ENCODE measurements around the gene SYNPO2.
"Not testable (repeated sequence)": the region's sequence is repeated elsewhere in the genome, so short reads cannot be mapped to it uniquely, and the experiment has no call there.

The SYNPO2 gene

DNA sequence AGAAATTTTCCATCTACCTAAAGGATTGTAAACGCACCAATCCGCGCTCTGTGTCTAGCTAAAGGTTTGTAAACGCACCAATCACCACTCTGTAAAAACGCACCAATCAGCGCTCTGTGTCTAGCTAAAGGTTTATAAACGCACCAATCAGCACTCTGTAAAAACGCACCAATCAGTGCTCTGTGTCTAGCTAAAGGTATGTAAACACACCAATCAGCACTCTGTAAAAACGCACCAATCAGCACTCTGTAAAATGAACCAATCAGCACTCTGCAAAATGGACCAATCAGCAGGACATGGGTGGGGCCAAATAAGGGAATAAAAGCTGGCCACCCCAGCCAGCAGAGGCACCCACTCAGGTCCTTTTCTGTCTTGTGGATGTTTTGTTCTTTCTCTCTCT lies 10.1 kb upstream of the SYNPO2 start:
- in situ Hi-C loops (cut with HindIII; ENCODE audit: low sequenced_read_pairs) = not testable (repeated sequence)

DNA sequence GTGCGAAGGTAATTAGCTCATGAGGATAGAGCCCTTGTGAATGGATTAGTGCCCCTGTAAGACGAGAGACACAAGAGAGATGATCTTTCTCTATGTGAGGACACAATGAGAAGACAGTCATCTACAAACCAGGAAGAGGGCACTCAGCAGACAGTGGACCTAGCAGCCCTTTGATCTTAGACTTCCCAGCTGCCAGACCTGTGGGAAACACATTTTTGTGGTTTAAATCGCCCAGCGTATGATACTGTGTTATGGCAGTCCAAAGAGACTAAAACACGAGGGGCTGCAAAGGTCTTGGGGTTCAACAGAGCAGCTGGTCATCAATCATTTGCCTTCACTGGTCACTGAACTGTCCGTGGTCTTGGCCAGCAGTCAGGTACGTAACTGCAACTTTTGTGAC lies 9.2 kb upstream of the SYNPO2 start:
- in situ Hi-C loops (cut with HindIII; ENCODE audit: low sequenced_read_pairs) = no loop called here

DNA sequence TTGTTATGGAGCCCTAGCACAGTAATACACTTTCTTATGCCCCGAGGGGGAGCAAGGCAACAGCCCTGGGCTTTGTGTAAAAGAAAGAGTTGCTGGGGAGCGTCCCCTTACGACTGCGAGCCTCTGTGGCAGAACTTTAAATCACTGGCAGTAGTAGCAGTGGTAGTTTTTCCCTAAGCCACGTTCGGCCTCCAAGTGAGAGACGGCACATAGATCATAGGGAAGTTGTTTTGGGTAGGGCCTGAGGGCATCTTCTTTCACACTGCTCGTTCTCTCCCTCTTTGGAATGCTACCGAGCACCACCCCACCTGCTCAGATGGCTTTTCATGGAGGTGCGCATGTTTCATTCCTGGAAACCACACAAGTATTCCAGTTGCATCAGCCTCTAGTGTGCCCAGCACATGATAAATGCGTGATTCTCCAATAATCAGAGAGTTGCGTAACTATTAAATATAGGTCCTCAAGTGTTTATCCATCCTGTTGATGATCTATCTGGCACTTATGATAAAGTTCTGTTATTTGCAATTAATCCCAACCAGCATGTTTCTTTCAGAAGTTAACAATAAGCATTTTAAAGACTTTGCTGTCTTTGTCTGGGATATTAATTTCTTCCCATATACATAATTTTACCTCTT lies 7.0 kb upstream of the SYNPO2 start:
- in situ Hi-C loops (cut with HindIII; ENCODE audit: low sequenced_read_pairs) = no loop called here

DNA sequence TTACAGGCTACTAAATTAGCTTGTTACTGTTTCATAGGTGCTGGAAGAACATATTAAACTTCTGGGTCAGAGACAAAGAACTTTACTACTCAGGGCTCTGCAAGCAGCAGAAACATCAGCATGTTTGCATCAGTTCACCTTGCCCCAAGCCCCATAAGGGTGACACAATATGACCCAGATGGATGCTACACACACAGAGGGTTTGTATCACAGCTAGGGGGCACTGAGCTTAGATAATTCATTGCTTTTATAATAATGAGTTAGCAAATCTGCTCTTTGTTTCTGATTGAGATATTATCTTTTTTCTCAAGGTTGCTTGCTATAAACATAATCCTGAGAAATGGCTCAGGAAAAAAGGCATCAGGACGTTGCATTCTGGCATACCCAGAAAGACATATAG lies 4.8 kb upstream of the SYNPO2 start:
- in situ Hi-C loops (cut with HindIII; ENCODE audit: low sequenced_read_pairs) = no loop called here

DNA sequence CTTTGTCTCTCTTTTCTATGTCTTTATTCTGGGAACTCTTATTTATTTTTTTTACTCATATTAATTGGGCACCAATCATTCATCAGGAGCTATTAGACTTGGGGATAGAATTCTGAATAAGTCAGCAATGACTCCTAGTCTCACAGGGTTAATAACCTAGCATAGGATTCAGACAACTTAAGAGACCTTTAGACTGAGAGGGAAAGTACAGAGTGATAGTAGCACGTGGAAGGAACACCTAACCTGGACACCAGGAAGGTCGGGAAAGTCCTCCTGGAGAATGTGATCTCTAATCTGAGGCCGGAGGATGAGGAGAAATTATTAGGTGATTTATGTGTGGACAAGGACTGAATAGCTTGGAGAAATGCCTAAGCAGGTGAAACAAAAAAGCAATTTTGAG lies 3.9 kb upstream of the SYNPO2 start:
- in situ Hi-C loops (cut with HindIII; ENCODE audit: low sequenced_read_pairs) = no loop called here

DNA sequence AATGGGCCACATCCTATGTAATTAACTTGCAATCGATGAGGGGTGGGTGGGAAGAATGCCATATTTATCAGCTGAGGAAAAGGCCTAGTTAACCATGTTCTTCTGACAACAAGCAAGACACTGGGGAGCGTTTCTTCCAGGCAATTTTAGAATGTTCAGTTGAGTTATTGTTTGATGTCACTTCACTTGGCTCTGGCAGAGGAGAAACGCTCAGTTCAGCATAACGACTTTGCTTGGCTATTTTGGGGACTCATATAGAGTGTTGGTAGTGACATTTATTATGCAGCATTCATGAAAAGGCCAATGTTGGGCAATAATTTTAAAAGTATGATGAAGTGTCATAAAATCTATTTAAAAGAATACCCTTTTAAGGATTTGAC lies 648 bp downstream of the SYNPO2 start:
- in situ Hi-C loops (cut with HindIII; ENCODE audit: low sequenced_read_pairs) = no loop called here

DNA sequence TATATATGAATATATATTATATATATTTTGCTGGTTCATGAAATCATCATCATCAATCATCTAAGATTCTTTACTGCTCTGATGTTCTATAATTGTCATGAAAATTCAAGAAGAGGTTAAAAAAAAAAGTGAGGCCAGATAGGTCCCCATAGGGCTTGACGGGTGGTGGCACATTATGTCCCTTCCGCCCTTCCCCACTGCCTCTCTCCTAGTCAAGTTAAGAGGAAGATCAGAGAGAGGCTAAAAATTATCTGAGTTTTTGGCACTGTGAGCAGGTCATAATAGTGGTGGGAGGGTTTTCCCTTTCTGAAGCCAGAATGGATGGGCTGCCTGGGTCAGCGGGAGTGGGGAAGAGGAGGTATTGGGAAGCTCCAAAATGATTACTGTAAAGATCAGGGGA lies 5.4 kb downstream of the SYNPO2 start:
- in situ Hi-C loops (cut with HindIII; ENCODE audit: low sequenced_read_pairs) = no loop called here

DNA sequence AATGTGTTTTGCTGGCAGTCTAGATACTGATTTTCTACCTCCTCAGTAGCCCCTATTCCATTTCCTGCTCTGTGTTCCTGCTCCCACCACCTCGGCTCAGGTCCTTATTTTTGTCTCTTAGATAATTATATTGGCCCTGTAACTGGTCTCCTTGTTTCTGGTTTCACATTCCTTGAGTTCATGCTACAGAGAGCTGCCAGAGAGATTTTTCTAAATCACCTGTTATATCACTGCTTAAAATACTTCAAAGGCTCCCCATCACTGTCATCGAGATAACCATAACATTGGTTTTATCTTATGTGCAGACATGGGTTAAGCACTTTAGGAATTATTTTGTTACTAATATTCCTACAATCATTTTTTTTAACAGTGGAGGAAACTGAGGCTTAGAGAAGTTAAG lies 9.6 kb downstream of the SYNPO2 start:
- in situ Hi-C loops (cut with HindIII; ENCODE audit: low sequenced_read_pairs) = no loop called here

DNA sequence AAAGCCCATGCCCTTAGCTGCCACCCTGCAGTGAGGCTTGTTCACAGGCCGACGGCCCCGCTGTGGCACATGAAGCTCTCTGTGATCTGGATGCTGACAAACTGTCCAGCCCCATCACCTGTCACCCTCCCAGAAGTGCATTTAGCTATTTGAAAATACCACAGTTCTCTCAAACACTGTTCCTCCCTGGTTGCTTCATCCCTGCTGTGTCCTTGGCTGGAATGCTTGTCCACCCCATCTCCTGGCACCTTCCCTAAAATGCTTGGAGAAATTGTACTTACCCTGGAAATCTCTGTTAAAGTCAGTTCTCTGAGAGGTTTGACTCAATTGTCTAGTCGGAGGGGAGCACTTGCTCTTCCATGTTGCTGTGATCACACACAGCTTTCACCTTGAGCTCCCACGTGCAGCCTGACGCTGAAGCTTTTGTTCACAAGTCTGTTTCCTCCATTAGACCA lies 10.1 kb downstream of the SYNPO2 start:
- in situ Hi-C loops (cut with HindIII; ENCODE audit: low sequenced_read_pairs) = no loop called here

DNA sequence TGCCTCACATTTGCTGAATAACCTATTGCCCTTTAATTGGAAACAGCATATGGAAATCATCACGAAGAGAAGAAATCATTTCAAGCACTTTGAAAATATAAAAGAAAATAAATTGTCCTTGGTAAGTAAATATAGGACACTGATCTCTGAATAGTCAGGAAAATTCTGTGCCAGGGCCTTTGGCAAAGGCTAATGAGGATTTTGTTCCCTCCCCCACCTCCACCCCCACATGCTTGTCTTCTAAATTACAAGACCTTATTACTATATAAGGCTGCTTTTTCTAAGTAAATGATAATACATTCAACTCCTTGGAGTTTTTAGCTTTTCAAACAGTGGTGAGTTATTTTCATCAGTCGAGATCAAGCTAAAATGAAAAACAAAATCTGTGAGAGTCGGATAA lies 15.8 kb downstream of the SYNPO2 start:
- in situ Hi-C loops (cut with HindIII; ENCODE audit: low sequenced_read_pairs) = no loop called here

DNA sequence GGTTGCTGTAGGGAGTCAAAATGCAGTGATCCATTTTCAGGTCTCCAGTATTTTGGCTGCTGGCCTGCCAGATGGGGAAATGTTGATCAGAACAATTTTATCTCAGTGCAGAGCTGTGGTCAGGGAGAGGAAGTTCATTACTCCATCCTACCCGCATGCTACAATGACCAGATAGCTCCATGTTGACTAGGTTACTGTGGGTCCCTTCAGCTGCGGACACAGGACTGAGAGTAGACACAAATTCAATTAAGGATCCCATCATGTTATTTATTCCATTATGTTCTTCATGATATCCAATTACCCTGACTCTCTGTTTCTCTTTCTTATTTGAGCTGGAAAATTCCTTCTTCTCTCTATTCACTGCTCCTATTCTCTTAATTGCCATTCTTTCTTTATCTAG lies 16.3 kb downstream of the SYNPO2 start:
- in situ Hi-C loops (cut with HindIII; ENCODE audit: low sequenced_read_pairs) = no loop called here

DNA sequence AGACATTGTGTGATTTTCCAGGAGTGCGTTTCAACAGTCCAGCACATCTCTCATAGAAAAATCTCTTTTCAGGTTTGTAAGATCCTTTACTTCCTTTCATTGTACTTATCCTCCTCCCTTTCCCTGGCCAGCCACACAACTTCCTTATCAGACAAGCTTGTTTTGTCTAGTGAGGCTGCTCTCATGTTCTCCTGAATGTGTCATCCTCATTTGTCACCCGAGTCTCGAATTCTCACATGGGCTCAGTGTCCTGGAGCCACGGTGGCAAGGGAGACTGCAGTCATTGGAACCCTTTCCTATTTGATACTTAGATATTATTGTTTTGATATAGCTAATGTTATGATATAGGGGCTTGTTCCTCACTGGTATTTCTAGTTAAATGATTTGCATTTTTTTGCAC lies 16.9 kb downstream of the SYNPO2 start:
- in situ Hi-C loops (cut with HindIII; ENCODE audit: low sequenced_read_pairs) = no loop called here

DNA sequence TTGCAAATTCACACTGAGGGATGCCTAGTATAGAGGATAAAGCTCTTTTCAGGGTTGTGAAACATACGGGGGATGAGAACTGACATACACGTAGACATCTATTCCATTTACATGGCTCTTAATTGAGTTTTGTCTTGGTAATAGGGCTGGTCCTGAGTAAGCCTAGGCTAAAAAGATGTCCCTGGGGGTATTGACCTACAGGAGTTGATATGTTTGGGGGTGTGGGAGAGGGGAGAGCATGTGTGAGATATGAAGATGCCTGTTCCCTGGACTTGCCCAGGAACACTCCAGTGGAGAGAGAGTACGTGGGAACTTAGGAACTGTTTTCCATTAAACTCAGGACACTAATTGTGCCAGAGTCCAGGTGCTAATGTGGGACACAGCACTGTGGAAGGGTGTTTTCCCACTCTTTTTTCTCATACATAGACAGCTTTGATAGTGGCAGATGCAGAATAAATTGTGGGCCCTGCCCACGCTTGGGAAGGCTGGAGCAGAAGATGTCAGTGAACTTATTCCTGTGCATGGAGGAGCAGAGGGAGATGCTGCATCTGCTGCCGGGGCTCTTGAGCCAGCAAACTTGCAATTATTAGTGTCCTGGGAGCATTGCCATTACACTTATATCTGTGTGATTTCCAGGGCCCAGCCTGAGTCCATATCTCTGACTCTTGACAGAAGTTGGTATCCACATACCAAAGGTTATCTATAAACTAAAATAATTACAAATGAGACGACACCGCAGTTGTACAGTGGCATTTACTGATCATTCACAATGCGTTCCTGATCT lies 20.7 kb downstream of the SYNPO2 start:
- in situ Hi-C loops (cut with HindIII; ENCODE audit: low sequenced_read_pairs) = no loop called here

DNA sequence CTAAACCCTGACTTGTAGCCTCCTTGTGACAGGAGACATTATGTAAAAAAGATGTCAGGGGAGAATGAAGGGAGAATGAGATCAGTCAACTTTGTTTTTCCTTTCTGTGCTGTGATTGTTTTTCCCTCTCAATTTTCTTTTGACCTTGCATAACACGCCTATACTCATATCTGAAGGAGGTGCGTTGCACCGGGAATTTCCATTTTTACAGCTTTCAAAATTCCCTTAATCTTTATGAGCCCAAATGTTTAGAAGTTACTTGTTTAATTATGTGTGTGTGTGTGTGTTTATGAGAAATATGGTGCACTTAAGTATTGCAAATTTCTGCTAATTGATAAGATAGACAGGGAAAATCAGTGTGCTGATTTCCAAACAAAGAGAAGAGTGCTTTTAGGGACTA lies 21.6 kb downstream of the SYNPO2 start:
- in situ Hi-C loops (cut with HindIII; ENCODE audit: low sequenced_read_pairs) = no loop called here

DNA sequence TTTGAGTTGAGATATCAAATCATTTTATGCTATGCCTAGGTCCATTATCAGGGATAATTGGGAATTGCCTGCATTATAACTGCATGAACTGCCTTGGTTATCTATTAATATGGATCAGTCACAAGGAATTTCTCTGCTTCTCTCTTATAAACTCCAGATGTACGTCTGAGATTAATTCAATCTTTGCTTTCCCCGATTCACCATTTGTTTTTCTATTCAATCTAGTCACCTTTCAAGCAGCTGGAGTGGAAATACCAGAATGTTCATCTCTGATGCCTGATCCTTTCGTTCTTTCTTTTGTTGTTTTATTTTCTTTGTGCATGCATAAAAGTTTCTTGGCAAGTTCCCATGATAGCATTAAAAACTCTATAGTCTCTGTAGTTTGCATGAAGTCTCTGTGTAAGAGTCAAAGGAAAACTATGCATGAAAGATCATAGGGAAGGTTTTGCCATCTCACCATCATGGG lies 22.6 kb downstream of the SYNPO2 start:
- in situ Hi-C loops (cut with HindIII; ENCODE audit: low sequenced_read_pairs) = no loop called here

DNA sequence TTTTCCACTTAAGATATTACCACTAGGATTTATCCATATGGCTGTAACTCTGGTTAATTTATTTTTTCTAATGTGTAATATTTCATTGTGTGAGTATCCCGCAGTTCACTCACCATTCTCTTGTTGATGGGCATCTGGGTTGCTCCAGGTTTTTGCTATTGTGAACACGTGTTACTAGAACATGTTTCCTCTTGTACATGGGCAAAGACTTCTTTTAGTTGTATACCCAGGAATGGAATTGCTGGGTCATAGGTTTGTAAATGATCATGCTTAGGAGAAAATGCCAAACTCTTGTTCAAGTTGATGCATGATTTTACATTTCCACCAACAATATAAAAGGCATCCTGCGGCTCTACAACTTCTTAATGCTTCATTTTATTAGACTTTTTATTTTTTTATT lies 26.8 kb downstream of the SYNPO2 start:
- in situ Hi-C loops (cut with HindIII; ENCODE audit: low sequenced_read_pairs) = no loop called here

DNA sequence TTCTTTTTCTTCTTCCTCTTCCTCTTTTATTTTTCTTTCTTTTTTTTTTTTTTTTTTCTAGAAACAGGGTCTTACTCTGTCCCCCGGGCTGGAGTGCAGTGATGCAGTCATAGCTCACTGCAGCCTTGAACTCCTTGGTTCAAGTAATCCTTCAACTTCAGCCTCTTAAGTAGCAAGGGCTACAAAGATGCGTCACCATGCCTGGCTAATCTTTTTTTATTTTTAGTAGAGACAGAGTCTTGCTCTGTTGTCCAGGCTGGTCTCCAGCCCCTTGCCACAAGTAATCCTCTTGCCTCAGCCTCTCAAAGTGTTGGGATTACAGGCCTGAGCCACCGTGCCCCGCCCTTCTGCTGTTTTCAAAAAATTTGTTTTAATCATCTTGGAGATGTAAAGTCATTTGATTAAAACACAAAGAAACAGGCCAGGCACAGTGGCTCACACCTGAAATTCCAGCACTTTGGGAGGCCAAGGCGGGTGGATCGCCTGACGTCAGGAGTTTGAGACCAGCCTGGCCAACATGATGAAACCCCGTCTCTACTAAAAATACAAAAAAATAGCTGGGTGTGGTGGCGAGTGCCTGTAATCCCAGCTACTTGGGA lies 28.1 kb downstream of the SYNPO2 start:
- in situ Hi-C loops (cut with HindIII; ENCODE audit: low sequenced_read_pairs) = no loop called here

DNA sequence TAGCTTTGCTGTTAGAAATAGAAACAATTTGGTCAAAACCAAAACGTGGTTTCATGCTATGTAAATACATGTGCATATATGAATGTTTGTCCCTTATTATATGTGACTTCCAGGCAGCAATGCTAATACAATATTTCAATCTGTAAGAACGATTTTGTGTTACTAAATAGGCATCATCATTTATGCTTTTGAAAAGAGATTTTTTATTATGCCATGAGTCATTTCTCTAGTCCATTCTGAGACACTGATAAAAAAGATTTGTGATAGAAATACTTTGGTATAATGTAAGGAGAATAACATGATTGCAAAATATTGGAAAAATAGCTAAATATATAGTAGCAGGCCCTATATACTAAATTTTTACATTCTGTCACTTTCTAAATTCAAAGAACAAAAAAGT lies 28.9 kb downstream of the SYNPO2 start:
- in situ Hi-C loops (cut with HindIII; ENCODE audit: low sequenced_read_pairs) = no loop called here

DNA sequence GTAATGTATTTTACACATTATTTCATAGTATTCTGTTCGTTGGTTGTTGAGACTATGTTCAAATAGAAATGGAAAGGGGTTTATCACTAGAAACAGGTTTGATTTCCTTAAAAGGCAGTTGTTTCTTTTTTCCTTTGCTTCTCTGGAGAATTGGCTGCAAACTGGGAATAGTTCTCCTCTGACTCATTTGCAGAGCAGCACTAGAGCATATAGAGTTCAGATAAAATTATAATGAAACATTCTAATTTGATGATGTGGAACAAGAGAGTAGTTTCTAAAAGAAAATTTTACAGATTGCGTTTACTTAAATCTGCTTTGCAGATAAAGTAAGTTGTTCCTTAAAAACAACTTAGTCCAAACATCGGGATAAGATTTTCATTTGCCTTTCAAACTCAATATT lies 29.7 kb downstream of the SYNPO2 start:
- in situ Hi-C loops (cut with HindIII; ENCODE audit: low sequenced_read_pairs) = no loop called here

DNA sequence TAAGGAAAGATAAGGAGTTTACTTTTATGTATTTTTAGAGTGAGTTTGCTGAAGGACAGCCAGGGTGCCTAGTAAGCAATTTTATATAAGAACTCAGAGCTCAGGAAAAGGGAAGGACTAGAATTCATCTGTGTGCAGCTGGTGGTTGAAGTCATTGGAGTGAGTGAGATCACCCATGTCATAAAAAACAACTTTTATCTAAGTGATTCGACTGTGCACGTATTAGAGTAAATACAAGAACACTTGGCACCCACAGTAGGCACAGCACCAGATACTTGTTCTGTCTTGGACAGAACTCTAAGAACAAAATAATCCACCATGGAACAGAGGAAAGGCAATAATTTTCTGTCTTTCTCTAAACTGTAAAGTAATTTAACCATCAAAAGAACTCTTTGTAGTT lies 31.6 kb downstream of the SYNPO2 start:
- in situ Hi-C loops (cut with HindIII; ENCODE audit: low sequenced_read_pairs) = no loop called here

DNA sequence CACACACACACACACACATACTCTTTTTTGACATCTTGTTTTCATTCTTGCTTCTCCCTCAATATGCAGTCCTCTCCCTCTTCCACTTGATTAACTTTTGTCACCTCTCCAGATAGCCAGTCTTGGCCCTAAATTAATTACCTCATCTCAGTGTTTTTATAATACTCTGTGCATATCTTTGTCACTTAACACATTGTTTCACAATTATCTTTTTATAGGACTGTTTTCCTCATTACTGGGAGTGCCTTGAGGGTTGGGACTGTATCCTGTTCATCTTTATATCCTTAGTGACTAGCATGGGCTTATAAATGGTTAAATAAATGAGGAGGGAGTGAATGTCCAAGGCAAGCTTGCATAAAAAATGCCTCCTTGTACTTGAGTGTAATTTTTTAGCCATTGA lies 33.1 kb downstream of the SYNPO2 start:
- in situ Hi-C loops (cut with HindIII; ENCODE audit: low sequenced_read_pairs) = no loop called here

DNA sequence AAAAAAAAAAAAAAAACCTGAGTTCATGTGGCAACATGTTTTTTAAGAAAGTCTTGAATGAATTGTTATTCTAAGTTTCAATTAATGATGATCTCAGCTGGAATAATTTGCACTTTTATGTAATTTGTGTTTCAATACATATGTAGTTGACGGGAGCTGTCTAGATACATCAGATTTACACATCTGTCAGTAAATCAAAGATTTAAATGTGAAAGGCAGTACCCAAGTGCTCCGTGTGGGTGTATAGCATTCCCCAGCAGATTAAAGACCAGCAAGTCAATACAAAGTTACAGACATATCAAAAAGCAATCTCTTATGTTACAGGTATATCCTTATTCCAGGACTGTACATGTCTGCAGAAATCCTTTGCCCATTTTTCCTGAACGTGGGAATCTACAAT lies 35.2 kb downstream of the SYNPO2 start:
- in situ Hi-C loops (cut with HindIII; ENCODE audit: low sequenced_read_pairs) = no loop called here

Measured in DLD1 (cell line).